K562 (cell line): ENCODE data around the gene TUBGCP5. TPM values are rescaled to one million over a fixed set of nuclear protein-coding genes. Genes with fewer than 3 reads are reported as not detected.

ENCODE experiments used
- ATAC-seq: fragments of 200-7000 bp; cut with Tn5 transposase; 3 replicates; pipeline ENCODE4 v1.9.1; 2020; ENCODE audit warnings: moderate library complexity
- BruUV-seq: library from RNA; stranded (reverse); fragments of 400-500 nt; replicated peaks from 2 replicates; lab custom pipeline; 2021; lab: Mats Ljungman, UMichigan
- CTCF ChIA-PET: fragments of 300-600 bp; formaldehyde crosslinking; extraction: SDS; loops from one replicate; lab custom pipeline; 2021; ENCODE audit warnings: low intra/inter-chr PET ratio; lab: Yijun Ruan, JAX
- POLR2A ChIA-PET: fragments of 300-600, 350-650 bp; sonication (Branson Sonifier 250); formaldehyde crosslinking; extraction: SDS; loops from one replicate; lab custom pipeline; 2021; ENCODE audit warnings: antibody characterized with exemption, inconsistent platforms; lab: Yijun Ruan, JAX
- DNase-seq, 4 experiments: peaks; one replicate each; pipeline versions ENCODE4 v3.0.0 to v3.0.0-alpha.2; 2011 to 2018; ENCODE audit warnings: low spot score in 3 of 4, mixed read lengths in 3 of 4; ENCODE audit errors: extremely low read depth in 1 of 4
- FAIRE-seq: peaks from 2 replicates; lab custom pipeline; 2011; peaks lifted over from hg19 to GRCh38; lab: Jason Lieb, UNC
- H2AFZ ChIP-seq: 2 replicates; pipeline ENCODE4 v1.6.0; 2011; ENCODE audit warnings: low read depth, low read length, control low read depth, inconsistent platforms
- H3K27ac ChIP-seq: fragments of 200-600 bp; 3 replicates; pipeline ENCODE4 v1.8.0; 2011; ENCODE audit warnings: low read depth, mild to moderate bottlenecking, control low read depth, inconsistent platforms, low read length, moderate library complexity, mixed read lengths; ENCODE audit errors: extremely low read depth
- H3K27me3 ChIP-seq, 2 experiments: fragments of 300-600 bp in 1 of 2; 2 replicates in 1 of 2; 3 replicates in 1 of 2; pipeline versions ENCODE4 v1.6.0 to v1.8.0; 2011; ENCODE audit warnings: inconsistent platforms in 2 of 2, low read length in 2 of 2, mild to moderate bottlenecking in 1 of 2, mixed read lengths in 1 of 2, moderate library complexity in 1 of 2; ENCODE audit not compliant: control insufficient read depth in 2 of 2, insufficient read depth in 2 of 2
- H3K36me3 ChIP-seq: fragments of 300-600 bp; 3 replicates; pipeline ENCODE4 v1.8.0; 2011; ENCODE audit warnings: mild to moderate bottlenecking, low read length, inconsistent platforms; ENCODE audit not compliant: control insufficient read depth, insufficient read depth
- H3K4me1 ChIP-seq, 2 experiments: fragments of 200-600 bp in 1 of 2; replicated peaks in 1 of 2; 2 replicates in 1 of 2; 3 replicates in 1 of 2; pipeline versions ENCODE4 v1.5.1 to v1.8.0; 2011; ENCODE audit warnings: inconsistent platforms in 2 of 2, low read length in 2 of 2, mild to moderate bottlenecking in 1 of 2, mixed read lengths in 1 of 2, moderate library complexity in 1 of 2; ENCODE audit not compliant: control insufficient read depth in 2 of 2, insufficient read depth in 2 of 2
- H3K4me2 ChIP-seq: 2 replicates; pipeline ENCODE4 v1.6.1; 2011; ENCODE audit warnings: low read length, control low read depth, inconsistent platforms, mixed read lengths; ENCODE audit not compliant: insufficient read depth
- H3K4me3 ChIP-seq: fragments of 200-600 bp; sonication (generic), shearing (Covaris generic); 2 replicates; pipeline ENCODE4 v1.5.1; 2016; ENCODE audit warnings: control low read depth, inconsistent platforms
- H3K79me2 ChIP-seq: fragments of 200-600 bp; 3 replicates; pipeline ENCODE4 v1.8.0; 2011; ENCODE audit warnings: low read length, inconsistent platforms; ENCODE audit not compliant: control insufficient read depth, insufficient read depth
- H3K9ac ChIP-seq, 2 experiments: 2 replicates each; pipeline versions ENCODE4 v1.6.0 to v1.6.1; 2011; ENCODE audit warnings: low read depth in 2 of 2, low read length in 2 of 2, control low read depth in 1 of 2, inconsistent platforms in 1 of 2, mild to moderate bottlenecking in 1 of 2, mixed read lengths in 1 of 2; ENCODE audit not compliant: insufficient read depth in 1 of 2
- H3K9me1 ChIP-seq: one replicate; pipeline ENCODE4 v1.6.0; 2011; ENCODE audit warnings: inconsistent platforms, mild to moderate bottlenecking, low read length, moderate library complexity; ENCODE audit not compliant: control insufficient read depth, insufficient read depth
- H3K9me3 ChIP-seq: replicated peaks from 2 replicates; pipeline ENCODE4 v1.5.1; 2011; ENCODE audit warnings: low read depth, low read length, inconsistent platforms; ENCODE audit not compliant: control insufficient read depth, insufficient read depth
- H4K20me1 ChIP-seq: replicated peaks from 2 replicates; pipeline ENCODE4 v1.6.1; 2011; ENCODE audit warnings: low read length, inconsistent platforms, mixed read lengths; ENCODE audit not compliant: control insufficient read depth, insufficient read depth
- CBX5 ChIP-seq: IDR thresholded peaks from 2 replicates; pipeline ENCODE4 v1.6.1; 2014; ENCODE audit warnings: low read depth, borderline replicate concordance
- COPS2 ChIP-seq: fragments of 450-650 bp; conservative IDR thresholded peaks from 2 replicates; pipeline ENCODE4 v1.6.1; 2016; ENCODE audit warnings: mild to moderate bottlenecking, moderate library complexity
- JUN ChIP-seq, 2 experiments: sonication (generic) in 1 of 2; formaldehyde crosslinking in 1 of 2; IDR thresholded peaks; 2 replicates each; pipeline versions ENCODE4 v1.6.1 to v1.8.0; 2012 to 2022; ENCODE audit warnings: borderline replicate concordance in 2 of 2, mild to moderate bottlenecking in 2 of 2, improper control_type of control experiment in 1 of 2, low read depth in 1 of 2, low read length in 1 of 2, missing genetic modification reagents in 1 of 2
- KLF6 ChIP-seq: fragments of 250-450 bp; sonication (Bioruptor Pico); IDR thresholded peaks from 2 replicates; pipeline ENCODE4 v1.4.0; 2020; ENCODE audit warnings: mild to moderate bottlenecking, moderate library complexity, borderline replicate concordance
- RUNX1 ChIP-seq: sonication (generic); IDR thresholded peaks from 2 replicates; pipeline ENCODE4 v1.6.1; 2016; ENCODE audit warnings: antibody characterized with exemption, low read depth
- TAF1 ChIP-seq: IDR thresholded peaks from 2 replicates; pipeline ENCODE4 v1.6.1; 2011; ENCODE audit warnings: mild to moderate bottlenecking, low read length, moderate library complexity; ENCODE audit not compliant: insufficient read depth, control insufficient read depth, severe bottlenecking; ENCODE audit errors: extremely low read depth
- ZNF12 ChIP-seq: sonication (generic); formaldehyde crosslinking; IDR thresholded peaks from 2 replicates; pipeline ENCODE4 v1.4.0; 2020; ENCODE audit warnings: mild to moderate bottlenecking, missing genetic modification reagents
- ZNF609 ChIP-seq: sonication (generic); formaldehyde crosslinking; IDR thresholded peaks from 2 replicates; pipeline ENCODE4 v1.8.1; 2023; ENCODE audit warnings: missing genetic modification reagents, mild to moderate bottlenecking, borderline replicate concordance
- WGBS: fragments of 100-300 bp; shearing (Covaris generic); methylation state at CpG from one replicate; pipeline ENCODE4 v1.1.6; 2016; ENCODE audit warnings: low coverage, mixed read lengths; ENCODE audit not compliant: insufficient coverage; ENCODE audit errors: missing lambda C conversion rate; 5-methylcytosine and 5-hydroxymethylcytosine counted together
- in situ Hi-C: fragments of 300-500 bp; cut with MboI; formaldehyde crosslinking; loops from 4 replicates; pipeline ENCODE4 v1.15.0; 2018; ENCODE audit warnings: inconsistent platforms, mixed read lengths
- intact Hi-C: fragments of 100-400 bp; cut with micrococcal nuclease; formaldehyde crosslinking; loops from 2 replicates; pipeline ENCODE4 v1.14.2; 2022
- polyA plus RNA-seq, 8 experiments: library from polyadenylated mRNA; depleted of rRNA in 4 of 8; stranded (reverse) in 5 of 8; unstranded in 3 of 8; fragments of >200 nt; fragmentation: Nextera tagmentation in 2 of 8; fragmentation: Illumina TruSeq in 1 of 8; extraction: Ambion mirVana in 2 of 8; extraction: Trizol in 1 of 8; gene quantifications; 2 replicates each; pipeline versions ENCODE4 v1.2.1 to v1.2.3, GENCODE V29; 2011 to 2014; ENCODE audit warnings: inconsistent platforms in 1 of 8, missing spikeins in 1 of 8
- total RNA-seq, 7 experiments: library from RNA; depleted of rRNA in 6 of 7; stranded (reverse); fragments of >200 nt in 6 of 7; fragmentation: Illumina TruSeq in 2 of 7; extraction: Trizol in 2 of 7; gene quantifications; 2 replicates each; pipeline versions ENCODE4 v1.2.1 to v1.2.3, GENCODE V29; 2011 to 2021; ENCODE audit warnings: low replicate concordance in 1 of 7

The TUBGCP5 gene
- total and polyA plus RNA-seq, 9 of the 15 experiments (the other 6 are each of a cell fraction or from before 2014, with no cell fraction given): 5.8 to 33.9 (median 23.2) TPM

GRCh38 chr15:23067416-23067815 lies 28.0 kb upstream of the TUBGCP5 start:
- FAIRE-seq (no peak), ATAC-seq (no peak), DNase-seq (no peak)
- ChIA-PET POLR2A (no interaction called here), CTCF (no interaction called here)
- peaks cover 0 to 9% of the 10 kb centered on the region in 2 experiments; a peak in 2 of 5 replicates for H3K4me1 ChIP-seq
- no peaks in the 10 kb centered on the region for H3K9me1 ChIP-seq
- H3K79me2 ChIP-seq: no peaks in the 10 kb centered on the region
- no peak overlapping the region for H3K9ac ChIP-seq
- H3K4me3 ChIP-seq: no peak overlapping the region
- BruUV-seq: no TSS peak
- no peak overlapping the region for H3K27ac ChIP-seq
- H3K9me3 ChIP-seq: no peaks in the 10 kb centered on the region; the same call in 1 of the 2 replicates
- WGBS: 56% methylated on average over 14 of the region's 15 CpGs
- in situ Hi-C loops (no loop called here), intact Hi-C loops (no loop called here)
- peaks cover 0 to 8% of the 10 kb centered on the region in 2 experiments; a peak in 2 of 5 replicates for H3K27me3 ChIP-seq
- no peak overlapping the region for H2AFZ ChIP-seq
- no peaks in the 10 kb centered on the region for H3K36me3 ChIP-seq
- H3K4me2 ChIP-seq: no peak overlapping the region
- no peaks in the 10 kb centered on the region for H4K20me1 ChIP-seq
- TF ChIP-seq KLF6: no peak
- TF ChIP-seq TAF1: no peak
- no peak for TF ChIP-seq JUN (IDR thresholded peaks at IDR 0.05; ENCODE audit: borderline replicate concordance, low read depth, low read length)
- no peak for TF ChIP-seq JUN (CRISPR knock-in tag; IDR thresholded peaks at IDR 0.05; ENCODE audit: borderline replicate concordance)
- no peak for TF ChIP-seq CBX5
- TF ChIP-seq ZNF12 (CRISPR knock-in tag): no peak
- TF ChIP-seq RUNX1: no peak
- no peak for TF ChIP-seq COPS2
- TF ChIP-seq ZNF609: no peak
